Erythroblast (primary cell): Measurements from ENCODE around the gene METTL9.

Source experiments
- GATA1 ChIP-seq: IDR thresholded peaks from 2 replicates; pipeline ENCODE4 v1.6.1; 2011; ENCODE audit warnings: low read depth, mild to moderate bottlenecking, control low read depth, low read length, moderate library complexity
- POLR2A ChIP-seq: IDR thresholded peaks from 2 replicates; pipeline ENCODE4 v1.6.1; 2011; ENCODE audit warnings: mild to moderate bottlenecking, low read length

GRCh38 chr16:21568502-21569189 is 30.7 kb upstream of the METTL9 start:
- TF ChIP-seq POLR2A (no peak), GATA1 (no peak)
